Stimulated activated CD4-positive, alpha-beta T cell treated with anti-CD3 and anti-CD28 coated beads, Interleukin-4, amount 100 ng/mL, for 4 hours (primary cell): ENCODE data around the gene LIME1.
A peak's percentile ranks its signal among the peaks of the same experiment; 100 is the strongest.

ENCODE experiments used
- DNase-seq, 2 experiments: peaks; one replicate each; pipeline ENCODE4 v3.0.0-alpha.2; 2020

Gene LIME1

GRCh38 chr20:63739130-63740069, 2.9 kb downstream of the LIME1 start, which contains the start of gene SLC2A4RG:
Gene SLC2A4RG, plus strand, starts transcription at chr20:63739776. Its CDS starts 137 bp downstream, at chr20:63739913.
- DNase-seq, result peak; percentile 53 to 71

DNA sequence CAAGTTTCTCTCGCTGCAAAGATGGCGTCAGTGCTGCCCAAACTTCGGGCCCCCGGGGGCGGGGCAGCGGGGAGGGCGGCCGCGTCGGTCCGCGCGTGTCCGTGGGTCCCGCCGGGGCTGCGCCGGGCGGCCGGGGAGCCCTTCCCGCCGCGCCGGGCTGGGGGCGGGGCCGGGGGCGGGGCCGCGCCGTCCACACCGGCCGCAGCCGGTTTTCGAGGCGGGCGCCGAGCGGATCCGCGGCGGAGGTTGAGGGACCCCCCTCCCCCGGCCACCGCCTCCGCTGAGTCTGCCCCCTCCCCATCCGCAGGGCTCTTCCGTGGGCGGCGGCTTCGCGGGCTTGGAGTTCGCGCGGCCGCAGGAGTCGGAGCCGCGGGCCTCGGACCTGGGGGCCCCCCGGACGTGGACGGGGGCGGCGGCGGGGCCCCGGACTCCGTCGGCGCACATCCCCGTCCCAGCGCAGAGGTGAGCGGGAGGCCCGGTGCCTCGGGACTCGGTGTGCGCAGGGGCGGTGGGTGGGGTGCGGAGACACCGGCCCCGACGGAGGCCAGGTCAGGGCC, 3.7 kb downstream of the LIME1 start:
- DNase-seq, result peak in 1 of 2 experiments; percentile 40

DNA sequence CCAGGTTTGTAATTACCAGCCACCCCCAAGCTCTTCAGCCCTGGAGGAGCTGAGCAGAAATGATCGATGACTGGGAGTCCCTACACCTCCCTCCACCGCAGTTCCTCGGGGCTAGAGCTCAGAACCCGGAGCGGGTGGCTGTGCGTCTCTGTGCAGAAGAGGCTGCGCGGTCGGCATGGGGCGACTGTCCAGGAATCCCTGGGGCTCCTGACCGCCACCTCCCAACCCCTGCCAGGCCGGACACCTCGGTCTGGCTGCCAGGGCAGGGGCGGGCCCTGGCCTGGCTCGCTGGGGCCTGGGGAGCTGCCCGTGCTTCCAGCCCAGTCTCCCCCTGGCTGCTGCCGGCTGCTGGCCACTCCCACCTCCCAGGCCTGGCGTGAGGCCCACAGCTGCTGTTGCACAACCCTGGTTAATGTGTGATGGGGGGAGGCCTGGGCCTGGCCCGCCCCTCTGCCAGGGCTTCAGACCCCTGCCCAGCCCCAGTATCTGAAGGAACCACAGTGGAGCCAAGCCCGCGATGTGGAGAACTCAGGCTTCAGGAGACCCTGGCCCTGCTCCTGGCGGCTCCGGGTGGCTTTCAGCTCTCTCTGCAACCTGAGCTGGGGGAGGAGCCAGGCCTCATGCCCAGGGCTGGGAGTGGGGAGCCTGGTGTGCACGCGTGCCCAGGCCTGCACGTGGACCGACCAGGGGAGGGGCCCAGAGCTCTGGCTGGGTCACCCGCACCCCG, 4.3 kb downstream of the LIME1 start:
- no peak for DNase-seq

DNA sequence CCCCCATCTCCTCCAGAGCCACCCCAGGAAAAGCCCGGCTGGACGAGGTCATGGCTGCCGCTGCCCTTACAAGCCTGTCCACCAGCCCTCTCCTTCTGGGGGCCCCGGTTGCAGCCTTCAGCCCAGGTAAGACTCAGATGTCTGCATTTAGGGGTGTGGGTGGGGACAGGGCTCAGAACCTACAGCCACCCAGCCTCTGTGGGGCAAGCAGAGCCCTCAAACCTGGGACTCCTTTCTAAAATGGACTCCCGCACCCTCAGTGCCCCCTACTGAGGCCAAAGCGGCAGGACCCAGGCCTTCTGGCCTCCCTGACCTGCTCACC, 4.9 kb downstream of the LIME1 start:
- DNase-seq, result no peak

DNA sequence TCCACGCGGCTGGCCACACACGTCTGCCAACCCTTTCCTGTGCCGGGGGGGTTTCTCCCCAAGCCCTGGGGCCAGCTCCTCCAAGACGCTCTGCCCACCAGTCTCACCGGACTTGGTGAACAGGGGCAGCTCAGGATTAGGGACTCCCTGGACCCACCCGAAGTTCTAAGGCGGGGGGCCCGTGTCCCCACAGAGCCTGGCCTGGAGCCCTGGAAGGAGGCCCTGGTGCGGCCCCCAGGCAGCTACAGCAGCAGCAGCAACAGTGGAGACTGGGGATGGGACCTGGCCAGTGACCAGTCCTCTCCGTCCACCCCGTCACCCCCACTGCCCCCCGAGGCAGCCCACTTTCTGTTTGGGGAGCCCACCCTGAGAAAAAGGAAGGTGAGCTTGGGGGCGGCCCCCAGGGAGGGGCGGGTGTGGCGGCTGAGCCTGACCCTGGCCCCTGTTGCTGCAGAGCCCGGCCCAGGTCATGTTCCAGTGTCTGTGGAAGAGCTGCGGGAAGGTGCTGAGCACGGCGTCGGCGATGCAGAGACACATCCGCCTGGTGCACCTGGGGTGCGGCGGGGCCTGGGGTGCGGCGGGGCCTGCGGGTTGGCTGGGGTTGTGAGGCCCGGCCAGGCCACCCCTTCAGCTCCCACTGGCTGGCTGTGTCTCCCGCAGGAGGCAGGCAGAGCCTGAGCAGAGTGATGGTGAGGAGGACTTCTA, 5.4 kb downstream of the LIME1 start:
- no peak for DNase-seq

DNA sequence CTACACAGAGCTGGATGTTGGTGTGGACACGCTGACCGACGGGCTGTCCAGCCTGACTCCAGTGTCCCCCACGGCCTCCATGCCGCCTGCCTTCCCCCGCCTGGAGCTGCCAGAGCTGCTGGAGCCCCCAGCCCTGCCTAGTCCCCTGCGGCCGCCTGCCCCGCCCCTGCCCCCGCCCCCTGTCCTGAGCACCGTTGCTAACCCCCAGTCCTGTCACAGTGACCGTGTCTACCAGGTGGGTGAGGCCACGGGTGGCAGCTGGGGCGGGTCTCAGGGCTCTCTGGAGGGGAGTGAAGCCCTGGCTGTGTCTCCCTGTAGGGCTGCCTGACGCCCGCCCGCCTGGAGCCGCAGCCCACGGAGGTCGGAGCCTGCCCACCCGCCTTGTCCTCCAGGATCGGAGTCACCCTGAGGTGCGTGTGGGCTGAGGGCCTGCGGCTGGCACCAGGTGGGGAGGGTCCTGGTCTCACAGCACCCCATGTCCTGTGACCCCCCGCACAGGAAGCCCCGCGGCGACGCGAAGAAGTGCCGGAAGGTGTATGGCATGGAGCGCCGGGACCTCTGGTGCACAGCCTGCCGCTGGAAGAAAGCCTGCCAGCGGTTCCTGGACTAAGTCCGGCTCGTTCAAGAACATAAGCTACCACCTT, 6.0 kb downstream of the LIME1 start:
- DNase-seq, result no peak

DNA sequence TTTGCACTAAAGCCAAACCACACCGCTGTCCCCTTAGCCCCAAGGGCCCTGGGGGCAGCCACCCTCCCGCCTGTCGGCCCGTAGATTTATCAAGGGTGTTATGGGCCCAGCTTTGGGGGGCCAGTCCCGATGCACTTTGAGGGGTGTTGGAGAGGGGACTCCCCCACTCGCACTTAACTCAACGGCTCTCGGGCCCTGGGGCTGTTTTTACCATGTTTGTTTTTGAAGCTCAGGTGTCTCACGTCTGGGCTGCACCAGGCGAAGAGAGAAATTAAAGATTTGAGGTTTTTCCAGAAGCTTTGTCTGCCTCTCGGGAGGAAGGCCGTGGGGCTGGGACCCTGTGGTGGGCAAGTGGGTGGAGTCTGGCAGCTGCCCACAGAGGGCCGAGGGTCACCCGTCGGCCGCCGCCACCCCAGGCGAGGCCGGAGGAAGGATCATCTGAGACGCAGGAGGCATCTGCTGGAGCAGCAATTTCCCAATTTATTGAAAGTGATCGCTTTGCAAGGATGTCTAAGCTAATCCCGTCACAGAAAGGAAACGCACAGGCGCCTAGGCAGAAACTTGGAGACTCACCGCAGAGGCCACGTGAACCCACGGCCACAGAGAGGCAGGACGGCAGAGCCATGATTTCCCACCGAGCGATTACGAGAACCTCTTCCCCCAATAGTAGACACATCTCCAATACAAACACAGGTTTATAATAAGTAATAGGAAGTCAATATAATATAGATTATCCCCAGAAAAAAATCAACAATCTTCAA, 6.9 kb downstream of the LIME1 start:
- no peak for DNase-seq

GRCh38 chr20:63744158-63744557, 7.7 kb downstream of the LIME1 start:
- no peak for DNase-seq

GRCh38 chr20:63744574-63745423, 8.3 kb downstream of the LIME1 start:
- no peak for DNase-seq

- DNase-seq, result no peak
Observed at GRCh38 chr20:63745424-63745805, 9.0 kb downstream of the LIME1 start.

DNA sequence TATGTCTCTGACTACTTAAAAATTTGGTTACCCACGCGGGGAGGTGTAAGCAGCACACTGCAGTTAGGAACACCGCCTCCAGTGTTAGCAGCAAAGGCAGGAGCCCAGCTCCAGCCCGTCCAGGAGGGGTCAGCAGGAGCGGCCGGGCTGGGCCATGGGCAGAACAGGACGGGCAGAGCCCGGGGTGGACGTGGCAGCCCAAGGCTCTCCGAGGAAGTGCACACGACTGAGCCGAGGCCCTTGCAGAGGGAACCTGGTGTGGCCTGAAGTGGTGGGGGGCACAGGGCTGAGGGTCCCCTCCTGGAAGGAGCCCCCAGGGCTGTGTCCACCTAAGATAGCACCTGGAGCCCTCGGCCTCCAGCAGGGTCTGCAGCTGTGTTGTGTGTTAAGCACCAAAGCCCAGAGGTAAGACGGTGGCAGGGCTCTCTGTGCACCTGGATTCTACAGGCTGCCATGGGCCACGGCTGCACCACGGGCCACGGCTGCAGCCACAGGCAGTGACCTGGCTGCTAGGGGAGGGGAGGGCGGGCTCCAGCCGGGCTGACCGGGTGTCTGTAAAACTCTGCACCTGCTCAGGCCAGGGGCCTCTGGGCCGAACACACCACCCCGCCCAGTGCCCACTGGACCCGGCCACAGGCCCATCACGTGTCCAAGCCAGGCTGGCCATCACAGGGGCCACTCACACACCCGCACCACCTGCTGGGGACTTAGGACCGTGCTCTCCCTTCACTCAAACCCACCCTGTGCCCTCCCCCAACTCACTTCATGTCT, 9.7 kb downstream of the LIME1 start:
- no peak for DNase-seq

DNA sequence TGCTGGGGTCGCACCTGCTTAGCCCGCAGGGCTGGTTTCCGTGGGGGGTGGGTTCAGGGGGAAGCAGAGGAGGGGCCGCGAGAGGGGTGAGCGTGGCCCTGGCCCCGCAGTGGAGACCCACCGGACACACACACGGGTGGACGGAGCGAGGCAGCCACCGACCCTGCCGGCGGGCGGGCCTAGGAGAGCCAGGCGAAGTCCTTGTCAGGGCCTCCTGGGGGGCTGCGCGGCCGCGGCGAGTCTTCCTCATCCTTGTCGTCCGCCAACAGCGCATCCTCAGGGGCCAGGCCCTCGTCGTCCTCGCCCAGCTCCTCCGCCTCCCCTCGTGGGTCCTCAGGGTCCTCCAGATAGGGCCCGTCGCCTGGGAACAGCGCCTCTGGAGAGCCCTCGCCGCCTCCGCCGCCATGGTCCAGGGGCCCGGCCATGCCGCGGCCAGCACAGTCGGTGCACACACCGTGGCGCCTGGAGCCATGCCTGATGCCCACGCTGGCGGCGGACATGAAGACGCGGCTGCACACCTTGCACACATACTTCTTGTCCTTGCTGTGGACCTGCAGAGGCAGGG, 10.4 kb downstream of the LIME1 start:
- DNase-seq, result no peak

DNA sequence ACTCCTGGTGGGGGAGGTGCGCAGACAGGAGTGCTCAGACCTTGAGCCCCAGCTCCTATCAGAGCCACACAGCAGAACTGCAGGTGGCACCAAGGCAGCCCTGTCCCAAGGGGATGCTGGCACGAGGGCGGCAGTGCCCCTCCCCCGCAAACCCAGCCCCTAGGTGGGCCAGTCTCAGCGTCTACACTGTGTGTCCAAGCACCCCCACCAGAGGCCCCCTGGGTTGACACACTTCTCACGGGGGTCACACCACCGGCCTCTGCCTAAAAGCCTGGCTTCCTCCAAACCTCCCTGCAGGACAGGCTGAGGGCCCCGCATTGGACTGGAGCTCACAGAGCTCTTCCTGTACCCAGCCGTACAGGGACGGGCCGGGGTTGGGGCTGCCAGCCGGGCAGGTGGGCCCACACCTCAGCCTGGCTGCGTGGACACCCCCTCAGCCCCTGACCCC, 11.2 kb downstream of the LIME1 start:
- DNase-seq, result no peak

- DNase-seq, result no peak
Observed at GRCh38 chr20:63748070-63748933, 11.8 kb downstream of the LIME1 start.

DNA sequence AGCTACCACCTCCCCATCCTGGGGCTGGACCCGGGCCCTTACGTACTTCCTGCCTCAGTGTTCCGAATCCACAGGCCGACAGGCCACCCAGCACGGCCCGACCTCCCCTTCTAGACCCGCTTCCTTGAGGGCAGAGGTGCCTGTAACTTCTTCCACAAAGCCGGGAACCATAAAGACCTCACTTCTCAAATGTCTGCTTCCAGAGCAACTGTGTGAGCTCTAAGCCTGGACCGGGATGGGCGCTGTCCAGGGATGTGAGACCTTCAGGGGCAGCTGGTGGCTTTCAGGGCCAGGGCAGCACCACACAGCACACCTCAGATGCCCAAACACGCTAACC, 12.4 kb downstream of the LIME1 start:
- no peak for DNase-seq

GRCh38 chr20:63749597-63750508, 13.4 kb downstream of the LIME1 start:
- no peak for DNase-seq

DNA sequence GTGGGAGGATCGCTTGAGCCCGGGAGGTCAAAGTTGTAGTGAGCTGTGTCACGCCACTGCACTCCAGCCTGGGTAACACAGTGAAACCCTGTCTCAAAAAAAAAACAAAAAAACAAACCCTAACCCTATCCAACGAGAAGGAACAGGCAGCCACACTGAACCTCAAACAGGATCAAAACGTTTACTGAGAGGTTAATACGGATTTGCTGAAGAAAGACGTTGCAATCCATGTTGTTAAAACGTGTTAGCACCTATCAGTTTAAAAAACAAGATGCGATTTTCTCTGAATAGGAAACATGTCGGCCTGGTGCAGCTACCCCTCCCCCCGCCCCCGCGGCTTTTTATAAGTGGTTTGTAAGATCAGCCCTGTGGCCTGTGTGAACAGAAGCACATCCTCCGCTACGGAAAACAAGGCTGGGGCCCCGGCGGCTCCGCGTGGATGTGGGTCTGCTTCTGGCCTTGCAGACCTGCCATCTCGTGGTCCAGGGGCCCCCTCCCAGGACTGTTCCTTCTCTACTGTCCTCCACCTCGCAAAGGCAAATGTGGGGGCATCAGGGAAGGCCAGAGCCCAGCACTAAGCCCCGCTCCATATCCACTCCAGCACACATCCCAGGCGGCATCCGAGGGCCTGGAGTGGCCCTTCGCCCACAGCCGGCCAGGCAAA, 14.5 kb downstream of the LIME1 start:
- peak; percentile 51 to 62 for DNase-seq
